A673 (cell line): ENCODE measurements around the gene ETV3.

Experiments
- CTCF ChIP-seq: fragments of 300-800, 200-600 bp; sonication (generic); conservative IDR thresholded peaks from 2 replicates; pipeline ENCODE4 v1.5.1; 2017; ENCODE audit warnings: low read depth, mild to moderate bottlenecking, antibody characterized with exemption, low read length, moderate library complexity, mixed read lengths
- EZH2 ChIP-seq: fragments of 200-600 bp; sonication (generic); IDR thresholded peaks from 2 replicates; pipeline ENCODE4 v1.6.1; 2017; ENCODE audit warnings: borderline replicate concordance, low read depth, mild to moderate bottlenecking, mixed read lengths, antibody characterized with exemption, low read length; ENCODE audit not compliant: poor library complexity, severe bottlenecking

DNA sequence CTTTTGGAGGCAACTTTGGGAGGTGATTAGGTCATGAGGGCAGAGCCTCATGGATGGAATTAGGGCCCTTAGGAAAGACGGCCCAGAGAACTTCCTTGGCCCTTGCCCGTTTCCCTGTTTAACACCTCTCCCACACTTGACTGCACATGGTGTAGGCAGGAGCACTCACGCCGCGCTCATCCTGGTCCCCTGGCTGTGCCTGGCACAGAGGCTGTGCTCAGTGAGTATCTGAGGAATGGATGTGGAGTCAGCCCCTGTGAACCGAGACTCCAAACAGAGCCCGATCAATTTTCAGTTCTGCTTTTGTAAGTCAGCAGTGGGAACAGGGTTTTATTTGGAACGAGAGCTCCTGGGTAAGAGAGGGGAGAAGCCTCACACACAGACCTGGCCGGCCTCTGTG, 29.8 kb upstream of the ETV3 start:
- TF ChIP-seq CTCF (no peak), EZH2 (no peak)
